GM18870 (cell line): ENCODE measurements around the gene IQCE.

Source experiments
- ATAC-seq: cut with Tn5 transposase; IDR thresholded peaks from one replicate; pipeline ENCODE4 v1.9.1; 2021; ENCODE audit warnings: moderate library complexity; ENCODE audit not compliant: unreplicated experiment

Gene IQCE

GRCh38 chr7:2558629-2559282, at the start of gene IQCE:
Gene IQCE (plus strand): TSS chr7:2558979. CDS start chr7:2559182, 203 bp downstream.
- ATAC-seq: no peak

GRCh38 chr7:2509298-2509906, 49.4 kb upstream of the IQCE start:
- ATAC-seq: no peak

GRCh38 chr7:2510130-2510776, 48.5 kb upstream of the IQCE start:
- ATAC-seq: no peak

- ATAC-seq: no peak
Observed at GRCh38 chr7:2510909-2511768, 47.6 kb upstream of the IQCE start.

GRCh38 chr7:2511769-2512168, 47.0 kb upstream of the IQCE start:
- no peak for ATAC-seq

- no peak for ATAC-seq
Observed at GRCh38 chr7:2512179-2512661, 46.6 kb upstream of the IQCE start.

GRCh38 chr7:2512713-2513112, 46.1 kb upstream of the IQCE start:
- no peak for ATAC-seq

- ATAC-seq: no peak
Observed at GRCh38 chr7:2513702-2514101, 45.1 kb upstream of the IQCE start.

GRCh38 chr7:2514473-2515423, 44.0 kb upstream of the IQCE start:
- no peak for ATAC-seq

GRCh38 chr7:2515424-2516193, 43.2 kb upstream of the IQCE start:
- ATAC-seq: no peak

- ATAC-seq: no peak
Observed at GRCh38 chr7:2516194-2516555, 42.6 kb upstream of the IQCE start.

GRCh38 chr7:2517026-2517425, 41.8 kb upstream of the IQCE start:
- ATAC-seq: no peak

- no peak for ATAC-seq
Observed at GRCh38 chr7:2517678-2518507, 40.9 kb upstream of the IQCE start.

GRCh38 chr7:2518737-2519118, 40.1 kb upstream of the IQCE start:
- no peak for ATAC-seq

- ATAC-seq: no peak
Observed at GRCh38 chr7:2519119-2519930, 39.5 kb upstream of the IQCE start, which contains the start of gene LFNG. Gene LFNG (plus strand): TSS chr7:2519774. CDS start chr7:2519862, 88 bp downstream.

- no peak for ATAC-seq
Observed at GRCh38 chr7:2520131-2520760, 38.5 kb upstream of the IQCE start.

GRCh38 chr7:2520761-2521290, 38.0 kb upstream of the IQCE start:
- ATAC-seq: no peak
